H1 (cell line): ENCODE measurements around the gene UBE2L6. TPM values are rescaled to one million over a fixed set of nuclear protein-coding genes. Genes with fewer than 3 reads are reported as not detected.

Experiments
- CTCF ChIA-PET: fragments of 300-600 bp; sonication (Branson Sonifier 250); formaldehyde crosslinking; loops from one replicate; lab custom pipeline; 2021; ENCODE audit not compliant: partially characterized antibody; lab: Charles Lee
- POLR2A ChIA-PET: fragments of 300-600 bp; sonication (Branson Sonifier 250); formaldehyde crosslinking; loops from one replicate; lab custom pipeline; 2021; ENCODE audit warnings: inconsistent platforms; ENCODE audit not compliant: partially characterized antibody; lab: Charles Lee
- DNase-seq, 2 experiments: peaks; one replicate each; pipeline versions ENCODE4 v3.0.0 to v3.0.0-alpha.2; 2010 to 2022; ENCODE audit warnings: low spot score in 2 of 2, low read depth in 1 of 2, mixed read lengths in 1 of 2
- FAIRE-seq: peaks from 2 replicates; lab custom pipeline; 2011; peaks lifted over from hg19 to GRCh38; lab: Jason Lieb, UNC
- H2AFZ ChIP-seq: 2 replicates; pipeline ENCODE4 v1.8.1; 2012; ENCODE audit warnings: low read length, inconsistent platforms
- H2AK5ac ChIP-seq: 2 replicates; pipeline ENCODE4 v1.6.1; 2013; ENCODE audit warnings: low read depth, low read length
- H2BK120ac ChIP-seq: replicated peaks from 2 replicates; pipeline ENCODE3; 2013; ENCODE audit warnings: low read depth, low read length, inconsistent platforms
- H2BK12ac ChIP-seq: 2 replicates; pipeline ENCODE4 v1.6.1; 2013; ENCODE audit warnings: low read depth, low read length
- H2BK15ac ChIP-seq: 2 replicates; pipeline ENCODE4 v1.6.1; 2013; ENCODE audit warnings: low read length
- H2BK20ac ChIP-seq: 2 replicates; pipeline ENCODE4 v1.6.1; 2013; ENCODE audit warnings: low read length
- H2BK5ac ChIP-seq: 2 replicates; pipeline ENCODE4 v1.6.1; 2013; ENCODE audit warnings: low read depth, low read length
- H3K14ac ChIP-seq: 2 replicates; pipeline ENCODE4 v1.6.1; 2013; ENCODE audit warnings: inconsistent platforms; ENCODE audit not compliant: insufficient read length
- H3K18ac ChIP-seq: 2 replicates; pipeline ENCODE4 v1.6.1; 2013; ENCODE audit warnings: low read length; ENCODE audit errors: extremely low read depth
- H3K23ac ChIP-seq: 2 replicates; pipeline ENCODE4 v1.6.1; 2013; ENCODE audit warnings: inconsistent platforms; ENCODE audit not compliant: insufficient read length
- H3K23me2 ChIP-seq: 2 replicates; pipeline ENCODE4 v1.6.1; 2013; ENCODE audit warnings: low read depth, low read length
- H3K27ac ChIP-seq: 2 replicates; pipeline ENCODE4 v1.6.1; 2011; ENCODE audit warnings: low read depth, low read length, inconsistent platforms
- H3K27me3 ChIP-seq, 4 experiments: replicated peaks in 1 of 4; 1 replicate in 1 of 4; 2 replicates in 3 of 4; pipeline versions ENCODE4 v1.6.1 to v1.8.1; 2011 to 2013; ENCODE audit warnings: low read length in 3 of 4, mild to moderate bottlenecking in 3 of 4, inconsistent platforms in 2 of 4, mixed read lengths in 2 of 4, moderate library complexity in 1 of 4; ENCODE audit not compliant: control insufficient read depth in 3 of 4, insufficient read depth in 3 of 4; ENCODE audit errors: extremely low read depth in 1 of 4
- H3K36me3 ChIP-seq, 4 experiments: 2 replicates each; pipeline versions ENCODE4 v1.6.1 to v1.8.1; 2011 to 2013; ENCODE audit warnings: mild to moderate bottlenecking in 4 of 4, low read length in 3 of 4, moderate library complexity in 2 of 4, control low read depth in 1 of 4, inconsistent platforms in 1 of 4; ENCODE audit not compliant: insufficient read depth in 4 of 4, control insufficient read depth in 2 of 4
- H3K4ac ChIP-seq: replicated peaks from 2 replicates; pipeline ENCODE3; 2013; ENCODE audit warnings: low read length, low read depth, mixed read lengths, inconsistent platforms; ENCODE audit not compliant: insufficient read length
- H3K4me1 ChIP-seq, 4 experiments: replicated peaks in 1 of 4; 1 replicate in 1 of 4; 2 replicates in 3 of 4; pipeline versions ENCODE4 v1.6.1 to v1.8.1; 2011 to 2013; ENCODE audit warnings: low read length in 3 of 4, inconsistent platforms in 2 of 4, mixed read lengths in 1 of 4; ENCODE audit not compliant: insufficient read depth in 4 of 4, control insufficient read depth in 3 of 4
- H3K4me2 ChIP-seq, 2 experiments: 2 replicates each; pipeline versions ENCODE4 v1.6.1 to v1.8.1; 2011 to 2013; ENCODE audit warnings: low read depth in 2 of 2, low read length in 2 of 2, control low read depth in 1 of 2, inconsistent platforms in 1 of 2, mild to moderate bottlenecking in 1 of 2; ENCODE audit not compliant: insufficient read depth in 1 of 2
- H3K4me3 ChIP-seq, 4 experiments: fragments of 200-600, 300-600 bp in 1 of 4; sonication (generic), shearing (Covaris generic), sonication (Bioruptor Twin) in 1 of 4; 2 replicates each; pipeline versions ENCODE4 v1.5.1 to v1.8.1; 2011 to 2016; ENCODE audit warnings: low read length in 4 of 4, low read depth in 3 of 4, control low read depth in 2 of 4, inconsistent platforms in 2 of 4, mild to moderate bottlenecking in 2 of 4, mixed read lengths in 1 of 4, moderate library complexity in 1 of 4; ENCODE audit not compliant: insufficient read depth in 2 of 4; ENCODE audit errors: extremely low read depth in 1 of 4
- H3K56ac ChIP-seq: replicated peaks from 2 replicates; pipeline ENCODE3; 2013; ENCODE audit warnings: low read depth, mild to moderate bottlenecking, mixed read lengths, low read length, inconsistent platforms; ENCODE audit not compliant: insufficient read length
- H3K79me1 ChIP-seq: 2 replicates; pipeline ENCODE4 v1.6.1; 2013; ENCODE audit warnings: low read depth, low read length, control low read depth
- H3K79me2 ChIP-seq, 2 experiments: 2 replicates each; pipeline versions ENCODE4 v1.6.1 to v1.8.1; 2012 to 2013; ENCODE audit warnings: low read length in 2 of 2, mild to moderate bottlenecking in 2 of 2, inconsistent platforms in 1 of 2; ENCODE audit not compliant: insufficient read depth in 2 of 2, control insufficient read depth in 1 of 2
- H3K9ac ChIP-seq, 4 experiments: replicated peaks in 1 of 4; 1 replicate in 1 of 4; 2 replicates in 3 of 4; pipeline versions ENCODE4 v1.6.1 to v1.8.1; 2011 to 2013; ENCODE audit warnings: low read depth in 3 of 4, low read length in 3 of 4, control low read depth in 2 of 4, mild to moderate bottlenecking in 2 of 4, moderate library complexity in 2 of 4, inconsistent platforms in 1 of 4; ENCODE audit errors: extremely low read depth in 1 of 4
- H3K9me3 ChIP-seq, 2 experiments: 2 replicates each; pipeline versions ENCODE4 v1.6.1 to v1.8.1; 2012 to 2013; ENCODE audit warnings: mild to moderate bottlenecking in 2 of 2, moderate library complexity in 2 of 2, control low read depth in 1 of 2, inconsistent platforms in 1 of 2, low read depth in 1 of 2, low read length in 1 of 2, mixed read lengths in 1 of 2; ENCODE audit not compliant: insufficient read depth in 2 of 2
- H4K20me1 ChIP-seq, 2 experiments: replicated peaks in 1 of 2; 2 replicates each; pipeline versions ENCODE3 to v1.8.1; 2011 to 2013; ENCODE audit warnings: inconsistent platforms in 2 of 2, low read length in 2 of 2, mild to moderate bottlenecking in 1 of 2; ENCODE audit not compliant: insufficient read depth in 2 of 2, control insufficient read depth in 1 of 2
- H4K5ac ChIP-seq: 2 replicates; pipeline ENCODE4 v1.6.1; 2013; ENCODE audit warnings: low read length, low read depth, mixed read lengths, inconsistent platforms; ENCODE audit not compliant: insufficient read length
- H4K8ac ChIP-seq: 2 replicates; pipeline ENCODE4 v1.8.0; 2013; ENCODE audit warnings: mild to moderate bottlenecking, moderate library complexity, low read length, inconsistent platforms; ENCODE audit not compliant: insufficient read depth; ENCODE audit errors: extremely low read depth
- H4K91ac ChIP-seq: replicated peaks from 2 replicates; pipeline ENCODE3; 2013; ENCODE audit warnings: low read length, mixed read lengths, inconsistent platforms; ENCODE audit not compliant: insufficient read length
- ASH2L ChIP-seq: fragments of 200-600, 300-600 bp; sonication (generic); IDR thresholded peaks from one replicate; pipeline ENCODE4 v1.7.1; 2017; ENCODE audit warnings: low read length
- BRCA1 ChIP-seq: IDR thresholded peaks from 2 replicates; pipeline ENCODE4 v1.6.1; 2012; ENCODE audit warnings: low read depth, low read length, improper control_type of control experiment
- GABPA ChIP-seq: IDR thresholded peaks from 2 replicates; pipeline ENCODE4 v1.6.1; 2011; ENCODE audit warnings: mild to moderate bottlenecking, low read length, moderate library complexity, borderline replicate concordance; ENCODE audit not compliant: insufficient read depth
- JUN ChIP-seq: IDR thresholded peaks from 2 replicates; pipeline ENCODE4 v1.6.1; 2011; ENCODE audit warnings: low read depth, mild to moderate bottlenecking, improper control_type of control experiment, low read length
- JUND ChIP-seq: IDR thresholded peaks from 2 replicates; pipeline ENCODE4 v1.6.1; 2011; ENCODE audit warnings: mild to moderate bottlenecking, improper control_type of control experiment, low read length
- MAFK ChIP-seq: IDR thresholded peaks from 2 replicates; pipeline ENCODE4 v1.6.1; 2012; ENCODE audit warnings: low read depth, mild to moderate bottlenecking, improper control_type of control experiment, low read length
- PHF8 ChIP-seq: fragments of 200-600 bp; sonication (generic); conservative IDR thresholded peaks from 2 replicates; pipeline ENCODE4 v1.7.1; 2012; ENCODE audit warnings: low read depth, mild to moderate bottlenecking, inconsistent platforms, low read length, moderate library complexity
- POLR2AphosphoS5 ChIP-seq: IDR thresholded peaks from 2 replicates; pipeline ENCODE4 v1.6.1; 2011; ENCODE audit warnings: low read depth, low read length
- SIRT6 ChIP-seq: IDR thresholded peaks from one replicate; pipeline ENCODE4 v1.7.1; 2012; ENCODE audit warnings: low read length, inconsistent platforms
- SIX5 ChIP-seq: IDR thresholded peaks from 2 replicates; pipeline ENCODE4 v1.6.1; 2011; ENCODE audit warnings: mild to moderate bottlenecking, low read depth, low read length
- SP1 ChIP-seq: IDR thresholded peaks from 2 replicates; pipeline ENCODE4 v1.6.1; 2011; ENCODE audit warnings: low read depth, low read length
- WGBS, 2 experiments: shearing (Covaris generic) in 1 of 2; methylation state at CpG; one replicate each; pipeline versions ENCODE4 v1.1.6 to v1.1.7; 2013 to 2015; ENCODE audit warnings: low lambda C conversion rate in 2 of 2, mixed read lengths in 2 of 2, inconsistent platforms in 1 of 2, low coverage in 1 of 2, missing lambda C conversion rate in 1 of 2; ENCODE audit not compliant: insufficient replicate concordance in 2 of 2, insufficient coverage in 1 of 2, insufficient read length in 1 of 2; ENCODE audit errors: extremely low coverage in 1 of 2, missing lambda C conversion rate in 1 of 2; 5-methylcytosine and 5-hydroxymethylcytosine counted together
- polyA plus RNA-seq, 7 experiments: library from polyadenylated mRNA; depleted of rRNA in 3 of 7; stranded (reverse) in 5 of 7; unstranded in 2 of 7; fragments of >200 nt in 5 of 7; fragments of 200-250 nt in 2 of 7; gene quantifications; 1 replicate in 5 of 7; 2 replicates in 1 of 7; 4 replicates in 1 of 7; pipeline versions ENCODE4 v1.2.1 to v1.2.3, GENCODE V29; 2011 to 2013; ENCODE audit warnings: missing spikeins in 2 of 7, mixed read lengths in 2 of 7
- total RNA-seq: library from RNA; stranded (reverse); fragmentation: NEBNext Ultra II Directional; extraction: Animal tissue kit (Norgen Biotek cat#: 25700); gene quantifications from 2 replicates; pipeline ENCODE4 v1.2.1, GENCODE V29; 2021
- TF ChIP-seq, protein P1 (sequence below): IDR thresholded peaks from 2 replicates; pipeline ENCODE4 v1.6.1; 2012; ENCODE audit warnings: inconsistent platforms

The UBE2L6 gene
- total and polyA plus RNA-seq, 2 of the 8 experiments (the other 6 are each of a cell fraction or from before 2014, with no cell fraction given) = 67.8 to 89.2 TPM

DNA sequence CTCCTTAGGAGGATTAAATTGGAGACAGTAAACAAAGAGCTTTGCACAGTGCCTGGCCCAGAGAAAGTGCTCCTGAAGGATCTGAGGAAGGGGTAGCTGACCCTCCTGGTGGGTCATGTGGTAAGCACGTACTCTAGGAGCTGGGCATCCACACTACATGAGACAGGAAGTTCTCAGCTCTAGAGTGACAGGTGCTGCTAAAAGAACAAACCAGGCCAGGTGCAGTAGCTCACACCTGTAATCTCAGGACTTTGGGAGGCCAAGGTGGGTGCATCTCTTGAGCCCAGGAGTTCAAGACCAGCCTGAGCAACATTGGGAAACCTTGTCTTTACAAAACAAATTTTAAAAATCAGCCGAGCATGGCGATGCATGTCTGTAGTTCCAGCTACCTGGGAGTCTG, 65.1 kb downstream of the UBE2L6 start:
- no peak overlapping the region for H4K91ac ChIP-seq
- H3K9me3 ChIP-seq = no peaks in the 10 kb centered on the region
- DNase-seq = no peak
- 86% methylated on average over 1 of the region's 3 CpGs; no CpG with 5 or more reads in 1 of the 2 experiments for WGBS, 2 experiments
- no peak overlapping the region for H3K56ac ChIP-seq
- peaks cover 0 to 9% of the 10 kb centered on the region in 2 experiments; a peak in 2 of 4 replicates for H3K79me2 ChIP-seq
- no peak overlapping the region for H4K5ac ChIP-seq
- no peaks in the 10 kb centered on the region; a peak in 1 of 8 replicates for H3K36me3 ChIP-seq
- H2AFZ ChIP-seq = no peak overlapping the region
- H3K4me3 ChIP-seq = no peak overlapping the region
- H2BK120ac ChIP-seq = no peak overlapping the region
- H2AK5ac ChIP-seq = no peak overlapping the region
- H3K4me2 ChIP-seq = no peak overlapping the region
- H3K23me2 ChIP-seq = peaks cover 2% of the 10 kb centered on the region; the same call in 1 of the 2 replicates
- H3K23ac ChIP-seq = no peak overlapping the region
- H3K27ac ChIP-seq = no peak overlapping the region; the same call in 1 of the 2 replicates
- H4K8ac ChIP-seq = no peak overlapping the region
- no peak overlapping the region for H3K18ac ChIP-seq
- H2BK5ac ChIP-seq = no peak overlapping the region
- ChIA-PET POLR2A (interaction anchor here (0.7 to 4.3 kb wide), 8 partner anchors 9 to 139 kb away, joined by 3 to 66 read pairs (median 4); partner anchors contain the start of genes SLC43A1 and UBE2L6), CTCF (interaction anchor here (0.7 to 33.7 kb wide), 14 partner anchors 8 to 273 kb away, joined by 3 to 1146 read pairs (median 5); partner anchors contain the start of genes PRG3, RTN4RL2, SLC43A1 and SMTNL1)
- no peak overlapping the region for H3K4ac ChIP-seq
- no peaks in the 10 kb centered on the region for H3K27me3 ChIP-seq
- FAIRE-seq = no peak
- no peak overlapping the region for H2BK12ac ChIP-seq
- TF ChIP-seq BRCA1 (no peak), PHF8 (no peak), SIX5 (no peak), GABPA (no peak), JUND (no peak), ASH2L (no peak), SIRT6 (no peak), MAFK (no peak), SP1 (no peak), JUN (no peak), POLR2AphosphoS5 (no peak)
- TF ChIP-seq, protein P1, sequence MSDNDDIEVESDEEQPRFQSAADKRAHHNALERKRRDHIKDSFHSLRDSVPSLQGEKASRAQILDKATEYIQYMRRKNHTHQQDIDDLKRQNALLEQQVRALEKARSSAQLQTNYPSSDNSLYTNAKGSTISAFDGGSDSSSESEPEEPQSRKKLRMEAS = no peak
- H3K79me1 ChIP-seq = peaks cover 2% of the 10 kb centered on the region; the same call in 1 of the 2 replicates
- peaks cover 7 to 18% (median 14%) of the 10 kb centered on the region in 4 experiments for H3K4me1 ChIP-seq
- 0 out of 2 replicates have a peak overlapping the region, but pooled peaks have one; percentile 53 for H2BK15ac ChIP-seq
- no peak overlapping the region for H2BK20ac ChIP-seq
- H3K9ac ChIP-seq = no peak overlapping the region
- H3K14ac ChIP-seq = no peak overlapping the region
- H4K20me1 ChIP-seq = peaks cover 0 to 2% of the 10 kb centered on the region in 2 experiments
